Stimulated activated effector memory CD8-positive, alpha-beta T cell treated with anti-CD3 and anti-CD28 coated beads, Interleukin-12 subunit alpha, Interleukin-12 subunit beta, amount 100 ng/mL, for 72 hours (primary cell): ENCODE measurements around the gene MCTP1.

ENCODE experiments used
- ATAC-seq: fragments of 150-1000 bp; cut with Tn5 transposase; 2 replicates; pipeline ENCODE4 v1.10.0; 2021
- DNase-seq, 2 donors: peaks; one replicate each; pipeline ENCODE4 v3.0.0; 2021 to 2022; ENCODE audit warnings: low spot score in 2 of 2
- H3K27ac Mint-ChIP-seq: one replicate; pipeline ENCODE4 v1.8.0; 2022; ENCODE audit warnings: mild to moderate bottlenecking, mixed read lengths
- H3K36me3 Mint-ChIP-seq: one replicate; pipeline ENCODE4 v1.8.0; 2022; ENCODE audit warnings: mild to moderate bottlenecking, mixed read lengths
- H3K4me1 Mint-ChIP-seq: one replicate; pipeline ENCODE4 v1.8.0; 2022; ENCODE audit warnings: mixed read lengths
- H3K4me3 Mint-ChIP-seq: one replicate; pipeline ENCODE4 v1.8.0; 2022; ENCODE audit warnings: mild to moderate bottlenecking, mixed read lengths
- H3K9me3 Mint-ChIP-seq: one replicate; pipeline ENCODE4 v1.8.0; 2022; ENCODE audit warnings: mixed read lengths

MCTP1 gene

DNA sequence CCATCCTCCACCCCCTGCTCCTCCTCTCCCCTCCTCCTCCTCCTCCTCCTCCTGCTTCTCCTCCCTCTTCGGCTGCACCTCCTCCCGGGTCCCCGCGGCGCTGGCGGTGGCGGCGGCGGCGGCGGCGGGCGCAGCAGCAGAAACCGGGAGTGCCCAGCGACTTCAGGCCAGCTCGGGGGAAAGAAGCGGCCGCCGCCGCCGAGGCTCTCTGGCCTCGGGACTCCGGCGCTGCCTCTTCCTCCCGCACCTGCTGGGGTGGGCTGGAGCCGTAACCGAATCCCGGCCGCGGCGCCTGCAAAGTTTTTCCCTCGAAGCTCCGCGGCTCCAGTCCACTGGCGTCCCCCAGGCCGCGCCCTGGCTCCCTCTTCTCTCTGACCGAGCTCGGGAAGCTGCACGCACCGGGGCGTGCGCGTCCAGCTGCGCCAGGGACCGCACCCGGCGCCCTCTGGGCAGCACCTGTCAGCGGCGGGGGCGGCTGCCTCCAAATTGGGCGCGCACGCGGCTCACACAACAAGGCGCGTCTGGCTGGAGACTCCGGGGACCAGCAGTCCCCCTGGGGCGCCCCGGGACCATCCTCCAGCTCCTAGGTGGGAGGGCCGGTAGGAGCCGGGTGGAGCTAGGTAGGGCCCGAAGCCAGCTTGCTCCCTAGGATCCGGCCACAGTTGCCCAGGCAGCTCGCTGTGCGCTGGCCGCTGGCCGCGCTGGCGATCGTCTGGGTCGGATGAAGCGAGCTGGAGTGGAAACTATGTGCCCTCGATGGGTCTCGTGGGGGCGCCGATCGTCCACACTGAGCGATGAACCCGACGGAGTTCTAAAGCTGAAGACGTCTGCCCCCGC, at the start of gene MCTP1:
MCTP1 (minus strand) TSS at position 523 of the 837 bp plus-strand sequence.
- DNase-seq (peak in 1 of 2 donors; percentile 48), ATAC-seq (peak; percentile 11)

DNA sequence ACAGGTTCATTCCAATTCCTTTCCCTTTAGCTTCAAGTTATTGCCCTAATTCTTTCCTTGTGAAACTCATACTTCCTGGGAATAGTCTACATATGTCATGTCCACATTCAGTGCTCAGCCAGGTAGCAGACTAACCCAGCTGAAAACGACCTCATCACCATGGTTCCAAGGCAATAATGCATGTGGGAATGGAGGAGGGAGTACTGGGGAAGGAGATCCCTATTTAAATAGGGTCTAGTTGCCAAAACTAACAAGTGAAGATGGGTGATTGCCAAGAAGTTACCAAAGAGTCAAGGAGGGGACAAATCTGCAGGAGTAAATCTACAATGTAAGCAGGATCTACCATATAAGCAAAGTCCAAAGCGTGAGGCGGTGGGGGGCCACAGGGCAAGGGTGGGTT, 47.3 kb upstream of the MCTP1 start:
- no peak overlapping the region for H3K4me3 Mint-ChIP-seq
- H3K36me3 Mint-ChIP-seq: no peaks in the 10 kb centered on the region
- ATAC-seq (no peak), DNase-seq (no peak)
- H3K27ac Mint-ChIP-seq: no peak overlapping the region
- H3K4me1 Mint-ChIP-seq: no peaks in the 10 kb centered on the region
- H3K9me3 Mint-ChIP-seq: peaks cover 10% of the 10 kb centered on the region

More for the DNA sequence above, at the start of gene MCTP1:
- no peaks in the 10 kb centered on the region for H3K4me1 Mint-ChIP-seq
- no peak within 1 kb of the TSS for H3K27ac Mint-ChIP-seq
- H3K36me3 Mint-ChIP-seq: no peaks in the 10 kb centered on the region
- no peaks in the 10 kb centered on the region for H3K9me3 Mint-ChIP-seq
- H3K4me3 Mint-ChIP-seq: peak within 1 kb of the TSS; percentile 41

DNA sequence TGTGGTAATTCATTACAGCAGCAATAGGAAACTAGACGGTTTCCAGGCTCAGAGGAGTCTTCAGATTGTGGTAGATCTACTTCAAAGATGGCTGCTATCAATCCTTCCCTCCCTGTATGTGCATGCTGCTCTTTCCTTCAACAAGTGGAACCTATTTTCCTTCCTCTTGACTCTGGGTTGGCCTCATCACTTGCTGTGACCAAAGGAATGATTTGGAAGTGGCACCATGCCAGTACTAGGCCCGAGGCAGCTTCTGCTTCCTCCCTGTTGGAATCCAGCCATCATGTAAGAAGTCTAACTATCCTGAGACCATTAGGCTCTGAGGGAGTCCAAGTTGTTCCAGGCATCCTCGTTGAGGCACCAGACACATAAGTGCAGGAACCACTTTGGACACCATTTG, 46.5 kb upstream of the MCTP1 start:
- no peak for DNase-seq
- no peak overlapping the region for H3K27ac Mint-ChIP-seq
- H3K4me3 Mint-ChIP-seq: no peak overlapping the region
- no peaks in the 10 kb centered on the region for H3K36me3 Mint-ChIP-seq
- peaks cover 10% of the 10 kb centered on the region for H3K9me3 Mint-ChIP-seq
- H3K4me1 Mint-ChIP-seq: no peaks in the 10 kb centered on the region
- ATAC-seq: no peak

DNA sequence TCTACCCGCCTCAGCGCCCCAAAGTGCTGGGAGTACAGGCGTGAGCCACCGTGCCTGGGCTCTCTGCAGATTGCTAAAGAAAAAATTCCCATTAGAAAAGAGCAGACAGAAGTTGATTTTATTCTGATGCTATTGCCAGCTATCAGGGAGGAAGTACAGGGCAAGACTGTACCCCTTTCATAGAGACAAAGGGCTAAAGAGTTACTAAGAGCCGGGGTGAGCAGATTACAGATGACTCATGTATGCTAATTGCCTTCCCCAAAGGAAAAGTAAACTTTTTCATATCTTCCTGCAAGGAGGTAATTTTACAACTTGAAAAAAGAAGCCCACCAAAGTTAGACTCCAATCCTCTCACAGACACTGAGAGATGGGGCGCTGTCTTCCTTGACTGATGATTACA, 42.3 kb upstream of the MCTP1 start:
- DNase-seq: no peak
- Mint-ChIP-seq H3K9me3 (peaks cover 4% of the 10 kb centered on the region), H3K4me3 (no peak overlapping the region), H3K27ac (no peak overlapping the region), H3K4me1 (no peaks in the 10 kb centered on the region), H3K36me3 (no peaks in the 10 kb centered on the region)
- ATAC-seq: no peak

DNA sequence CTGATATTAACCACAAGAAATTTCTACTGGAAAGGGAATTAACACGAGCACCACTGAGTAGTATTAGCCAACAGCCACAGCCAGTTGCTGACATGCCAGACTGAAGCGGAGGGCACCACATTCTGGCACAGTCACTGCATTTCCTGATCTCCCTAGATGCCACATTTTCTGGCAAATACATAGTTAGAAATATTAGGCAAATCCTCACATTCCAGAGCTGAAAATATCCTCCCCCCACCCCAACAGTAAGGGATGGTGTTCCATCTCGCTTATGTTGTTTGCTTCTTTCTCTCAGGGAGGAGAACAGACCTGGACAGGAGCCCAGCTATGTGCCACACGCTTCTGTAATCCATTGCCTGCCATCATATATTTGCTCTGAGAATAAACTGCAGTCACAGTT, 32.8 kb upstream of the MCTP1 start:
- DNase-seq: no peak
- ATAC-seq: no peak
- H3K36me3 Mint-ChIP-seq: no peaks in the 10 kb centered on the region
- peaks cover 3% of the 10 kb centered on the region for H3K9me3 Mint-ChIP-seq
- no peak overlapping the region for H3K4me3 Mint-ChIP-seq
- H3K4me1 Mint-ChIP-seq: no peaks in the 10 kb centered on the region
- no peak overlapping the region for H3K27ac Mint-ChIP-seq

DNA sequence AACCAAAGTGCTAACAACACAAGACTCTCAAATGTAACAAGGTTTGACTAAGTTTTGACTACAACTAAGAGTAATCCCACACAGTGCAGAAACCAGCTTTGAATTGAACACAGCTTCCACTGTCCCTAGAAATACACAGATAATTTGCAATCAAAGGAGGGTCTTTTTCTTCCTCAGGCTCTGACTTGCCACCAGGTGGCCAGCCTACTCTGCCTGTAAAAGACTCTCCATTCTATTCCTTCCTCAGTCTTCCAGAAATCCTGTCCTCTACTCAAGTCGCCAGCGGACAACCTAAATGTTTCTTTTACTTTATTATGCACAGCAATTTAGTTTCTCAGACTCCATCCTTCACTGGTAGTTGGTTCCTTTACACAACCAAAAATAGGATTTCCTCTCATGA, 32.2 kb upstream of the MCTP1 start:
- Mint-ChIP-seq H3K9me3 (peaks cover 3% of the 10 kb centered on the region), H3K36me3 (no peaks in the 10 kb centered on the region), H3K4me1 (no peaks in the 10 kb centered on the region), H3K27ac (no peak overlapping the region), H3K4me3 (no peak overlapping the region)
- ATAC-seq: no peak
- DNase-seq: no peak

DNA sequence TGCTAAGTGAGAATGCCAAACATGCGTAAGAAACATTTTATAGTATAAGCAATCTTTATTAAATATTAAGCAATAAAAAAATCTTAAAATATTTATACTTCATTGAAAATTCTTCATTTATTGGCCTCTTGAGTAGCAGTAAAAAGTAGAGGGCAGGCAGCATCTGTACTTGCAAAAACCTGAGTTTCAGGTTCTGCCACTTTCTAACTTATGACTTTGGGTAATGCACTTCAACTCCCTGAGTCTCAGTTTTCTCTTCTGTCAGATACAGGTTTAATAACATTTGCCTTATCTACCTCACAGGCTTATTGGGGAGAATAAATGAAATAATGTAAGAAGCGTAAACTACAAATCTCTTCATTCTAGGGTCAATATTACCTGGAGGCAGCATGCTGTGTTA, 19.8 kb upstream of the MCTP1 start:
- H3K4me1 Mint-ChIP-seq: no peaks in the 10 kb centered on the region
- no peak overlapping the region for H3K4me3 Mint-ChIP-seq
- H3K9me3 Mint-ChIP-seq: no peaks in the 10 kb centered on the region
- no peaks in the 10 kb centered on the region for H3K36me3 Mint-ChIP-seq
- H3K27ac Mint-ChIP-seq: no peak overlapping the region
- DNase-seq (no peak), ATAC-seq (no peak)

DNA sequence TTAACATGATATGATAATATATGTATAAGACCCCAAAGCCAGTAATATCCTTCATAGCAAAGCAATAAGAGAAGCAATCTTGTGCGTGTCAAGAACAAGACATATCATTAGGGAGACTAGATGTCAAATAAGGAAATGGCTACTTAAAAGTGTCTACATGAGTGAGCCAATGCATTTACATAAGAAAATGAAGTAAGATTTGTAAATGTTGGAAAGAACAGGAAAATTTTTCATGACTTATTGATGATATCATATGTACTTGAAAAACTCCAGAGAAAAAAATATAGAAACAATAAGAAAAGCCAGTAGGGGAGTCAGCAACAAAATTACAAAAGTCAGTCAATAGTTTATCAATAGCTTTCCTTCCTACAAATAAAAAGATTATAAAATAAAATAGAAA, 13.8 kb upstream of the MCTP1 start:
- DNase-seq (no peak), ATAC-seq (no peak)
- Mint-ChIP-seq H3K4me1 (no peaks in the 10 kb centered on the region), H3K4me3 (no peak overlapping the region), H3K27ac (no peak overlapping the region), H3K36me3 (no peaks in the 10 kb centered on the region), H3K9me3 (no peaks in the 10 kb centered on the region)

DNA sequence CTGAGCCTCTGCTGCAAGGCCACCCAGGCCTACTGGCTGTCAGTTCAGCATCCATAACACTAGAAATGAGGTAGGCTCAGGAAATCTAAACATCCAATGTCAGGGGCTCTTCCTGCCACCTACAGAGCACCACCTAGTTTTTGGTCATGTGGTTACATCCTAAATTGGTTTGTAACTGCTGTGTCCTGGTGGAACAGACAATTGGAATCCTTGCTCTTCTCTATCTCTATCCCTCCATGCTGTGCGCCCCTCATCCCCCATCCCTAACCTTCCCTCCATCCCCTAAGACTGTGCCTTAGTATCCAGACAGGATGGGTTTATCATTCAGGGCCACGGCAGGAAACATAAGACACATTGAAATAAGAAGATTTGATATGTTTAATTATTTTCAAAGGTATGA, 11.4 kb upstream of the MCTP1 start:
- DNase-seq (no peak), ATAC-seq (no peak)
- Mint-ChIP-seq H3K27ac (no peak overlapping the region), H3K4me1 (no peaks in the 10 kb centered on the region), H3K4me3 (no peak overlapping the region), H3K9me3 (no peaks in the 10 kb centered on the region), H3K36me3 (no peaks in the 10 kb centered on the region)

DNA sequence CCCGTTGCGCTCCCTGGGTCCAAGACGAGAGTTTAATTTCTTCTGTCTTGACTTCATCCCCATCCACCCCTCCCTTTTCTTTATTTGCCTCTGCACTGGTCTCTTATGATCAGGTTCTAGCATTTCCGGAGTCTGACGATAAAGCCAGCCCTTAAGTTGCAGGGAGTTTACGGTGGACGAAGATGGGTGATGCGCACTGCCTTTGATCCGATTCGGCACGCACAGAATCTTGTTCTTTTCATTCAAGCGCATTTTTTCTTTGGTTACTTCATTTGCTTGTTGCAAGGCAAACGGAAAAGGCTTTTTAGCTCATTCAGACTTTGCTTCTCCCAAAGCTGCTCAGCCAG, 488 bp upstream of the MCTP1 start:
- Mint-ChIP-seq H3K36me3 (no peaks in the 10 kb centered on the region), H3K4me3 (peak overlapping the region; percentile 41), H3K9me3 (peaks cover 2% of the 10 kb centered on the region), H3K27ac (no peak overlapping the region), H3K4me1 (no peaks in the 10 kb centered on the region)
- no peak for ATAC-seq
- no peak for DNase-seq

DNA sequence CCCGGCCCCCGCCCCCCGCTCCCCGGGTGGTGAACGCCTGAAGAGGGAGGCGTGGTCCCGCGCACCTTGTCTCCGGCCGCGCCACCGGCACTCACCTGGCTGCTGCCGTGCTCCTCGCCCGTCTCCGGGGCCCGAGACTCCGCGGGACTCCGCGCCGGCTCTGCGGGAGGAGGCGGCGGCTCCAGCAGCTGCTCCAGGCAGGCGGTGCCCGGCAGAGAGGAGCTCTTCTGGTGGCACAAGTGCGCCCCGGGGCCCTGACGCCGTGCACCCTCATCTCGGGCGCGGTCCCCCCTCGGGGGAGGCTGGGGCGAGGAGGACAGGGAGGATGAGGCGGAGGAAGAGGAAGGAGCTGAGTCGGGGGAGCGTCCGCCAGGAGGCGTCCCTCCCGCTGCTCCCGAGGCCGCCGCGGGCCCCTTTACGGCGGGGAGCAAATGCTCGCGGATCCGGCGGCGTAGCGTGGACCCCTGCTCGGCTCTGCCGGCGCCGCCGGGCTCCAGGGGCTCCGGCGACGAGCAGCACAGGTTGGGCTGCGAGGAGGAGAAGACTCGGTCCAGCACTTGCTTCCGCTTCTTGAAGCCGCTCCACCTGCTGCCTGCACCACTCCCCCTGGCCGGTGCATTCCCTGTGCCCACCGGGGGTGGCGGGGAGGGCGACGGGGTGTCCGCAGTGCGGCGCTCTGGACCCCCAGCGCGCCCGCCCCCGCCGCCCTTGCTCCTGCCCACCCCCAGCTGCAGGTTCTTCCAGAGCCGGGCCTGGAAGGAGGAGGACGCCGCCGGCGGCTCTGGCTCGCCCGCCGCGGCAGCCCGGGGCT, 928 bp downstream of the MCTP1 start:
- H3K4me3 Mint-ChIP-seq: peak overlapping the region; percentile 41
- peak; percentile 5 to 61 for DNase-seq

DNA sequence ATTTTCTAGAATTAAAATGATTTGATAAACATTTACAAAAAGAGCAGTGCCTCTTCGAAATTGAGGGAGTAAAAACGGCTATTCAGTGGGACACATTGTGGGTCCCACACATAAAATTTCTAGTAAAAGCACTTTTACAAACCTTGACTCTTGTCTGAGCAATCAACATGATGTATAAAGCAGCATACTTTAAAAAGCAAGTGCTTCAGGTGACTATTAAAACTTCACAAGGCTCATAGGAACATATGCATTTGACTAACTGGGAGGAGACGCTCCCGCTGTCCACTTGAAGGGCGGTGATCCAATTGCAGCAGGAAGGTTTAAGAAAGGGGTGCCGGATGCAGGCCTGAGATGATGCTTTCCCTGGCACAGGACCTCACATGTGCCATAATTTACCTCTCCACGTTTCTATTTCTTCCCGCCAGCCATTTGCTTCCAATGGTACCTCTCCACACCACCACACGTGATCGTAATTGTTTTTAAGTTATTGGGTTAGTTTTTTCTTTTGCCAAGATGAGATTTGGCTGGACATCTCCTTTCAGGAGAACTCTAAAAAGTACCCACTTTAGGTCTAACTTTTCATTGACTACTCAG, 1.8 kb downstream of the MCTP1 start:
- peak overlapping the region; percentile 41 for H3K4me3 Mint-ChIP-seq
- no peak for ATAC-seq
- no peak for DNase-seq
- no peak overlapping the region for H3K27ac Mint-ChIP-seq
- H3K4me1 Mint-ChIP-seq: no peaks in the 10 kb centered on the region
- H3K9me3 Mint-ChIP-seq: no peaks in the 10 kb centered on the region
- H3K36me3 Mint-ChIP-seq: no peaks in the 10 kb centered on the region

More for the DNA sequence above, 928 bp downstream of the MCTP1 start:
- Mint-ChIP-seq H3K4me1 (no peaks in the 10 kb centered on the region), H3K27ac (no peak overlapping the region), H3K9me3 (no peaks in the 10 kb centered on the region), H3K36me3 (no peaks in the 10 kb centered on the region)
- peak; percentile 66 for ATAC-seq

DNA sequence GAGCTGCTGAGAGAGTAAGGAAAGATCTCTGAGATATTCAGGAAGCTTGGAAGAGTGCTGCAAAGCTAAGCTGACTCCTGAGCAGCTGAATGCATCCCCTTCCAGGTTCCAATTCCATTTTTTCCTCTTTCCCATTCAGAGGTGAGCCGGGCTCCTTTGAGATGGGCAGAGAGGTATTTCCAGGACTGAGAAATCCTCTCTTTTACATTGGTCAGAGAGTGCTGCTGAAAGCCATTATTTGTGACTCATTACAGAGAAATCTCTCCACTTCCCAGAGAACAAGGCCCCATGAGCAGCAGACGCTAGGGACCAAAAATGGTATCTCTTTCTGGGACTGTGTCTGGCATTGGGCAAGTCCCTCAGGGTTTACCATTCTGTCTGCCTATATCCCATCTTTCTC, 3.7 kb downstream of the MCTP1 start:
- Mint-ChIP-seq H3K36me3 (no peaks in the 10 kb centered on the region), H3K9me3 (no peaks in the 10 kb centered on the region), H3K4me1 (no peaks in the 10 kb centered on the region), H3K4me3 (no peak overlapping the region), H3K27ac (no peak overlapping the region)
- ATAC-seq: no peak
- DNase-seq: no peak

DNA sequence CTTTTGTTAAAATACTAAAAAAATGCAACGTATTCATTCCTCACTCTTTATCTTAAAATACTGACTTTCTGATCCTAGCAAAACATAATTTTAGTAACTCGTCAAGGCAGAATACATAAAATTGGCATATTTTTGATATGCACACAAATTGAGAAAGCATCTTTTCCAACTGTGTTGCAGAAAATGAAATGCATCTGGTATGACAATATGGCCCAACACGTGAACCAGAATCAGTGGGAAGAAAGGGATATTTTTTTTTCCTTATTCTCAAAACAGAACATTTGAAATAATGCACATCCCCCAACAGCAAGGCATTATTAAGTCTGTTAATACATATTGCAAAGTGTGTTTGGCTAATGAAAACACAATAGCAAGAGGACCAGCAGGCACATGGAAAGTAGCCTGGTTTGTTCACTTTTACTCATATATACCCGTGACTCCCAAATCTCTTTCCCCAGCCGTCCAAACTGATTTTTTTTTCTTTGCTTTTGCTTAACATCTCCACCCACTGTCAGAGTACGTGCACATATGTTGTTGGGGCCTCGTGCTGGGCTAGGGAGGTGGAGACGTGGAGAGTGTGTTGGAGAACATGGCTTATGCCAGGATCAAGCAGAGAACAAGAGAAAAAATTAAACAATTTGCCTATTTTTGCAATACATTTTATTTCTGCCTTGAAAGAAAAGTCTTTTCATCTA, 4.3 kb downstream of the MCTP1 start:
- no peaks in the 10 kb centered on the region for H3K9me3 Mint-ChIP-seq
- no peaks in the 10 kb centered on the region for H3K4me1 Mint-ChIP-seq
- H3K27ac Mint-ChIP-seq: no peak overlapping the region
- H3K4me3 Mint-ChIP-seq: no peak overlapping the region
- DNase-seq (no peak), ATAC-seq (no peak)
- no peaks in the 10 kb centered on the region for H3K36me3 Mint-ChIP-seq

DNA sequence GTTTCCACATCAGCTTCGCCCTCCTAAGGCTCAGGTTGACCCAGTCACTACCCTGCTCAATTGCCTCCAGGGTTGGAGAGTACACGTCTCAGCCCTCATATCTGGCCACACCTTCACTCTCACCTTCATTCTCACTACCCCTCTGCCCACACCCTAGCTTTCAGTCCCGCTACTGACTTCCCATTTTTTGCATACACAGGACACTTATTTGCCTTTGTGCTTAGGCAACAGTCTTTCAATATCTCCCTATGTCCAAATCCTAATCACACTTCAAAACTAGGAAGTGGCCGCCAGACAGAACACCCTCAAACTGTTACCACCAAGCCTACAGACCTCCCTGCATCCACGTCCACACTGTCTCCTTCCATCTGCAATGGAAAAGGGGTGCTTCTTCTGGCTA, 10.9 kb downstream of the MCTP1 start:
- Mint-ChIP-seq H3K4me3 (no peak overlapping the region), H3K4me1 (no peaks in the 10 kb centered on the region), H3K9me3 (no peaks in the 10 kb centered on the region), H3K27ac (no peak overlapping the region), H3K36me3 (no peaks in the 10 kb centered on the region)
- peak; percentile 45 for ATAC-seq
- DNase-seq: no peak
